Measurements from ENCODE around the gene C10orf53.
"Not testable (repeated sequence)": the region's sequence is repeated elsewhere in the genome, so short reads cannot be mapped to it uniquely, and the experiment has no call there.

Gene C10orf53

GRCh38 chr10:49652421-49653272, 26.8 kb upstream of the C10orf53 start:
- DNase-seq (ENCODE audit: low read depth in 2 of 2), result no peak

- no peak for DNase-seq (ENCODE audit: low read depth in 2 of 2)
Observed at GRCh38 chr10:49653273-49653929, 26.1 kb upstream of the C10orf53 start.

- DNase-seq (ENCODE audit: low read depth in 2 of 2), result no peak
Observed at GRCh38 chr10:49654036-49654693, 25.3 kb upstream of the C10orf53 start.

- no peak for DNase-seq (ENCODE audit: low read depth in 2 of 2)
Observed at GRCh38 chr10:49655099-49655498, 24.4 kb upstream of the C10orf53 start.

- DNase-seq (ENCODE audit: low read depth in 2 of 2), result no peak
Observed at GRCh38 chr10:49656845-49657493, 22.5 kb upstream of the C10orf53 start.

GRCh38 chr10:49657606-49658005, 21.8 kb upstream of the C10orf53 start:
- no peak for DNase-seq (ENCODE audit: low read depth in 2 of 2)

GRCh38 chr10:49661140-49661856, 18.2 kb upstream of the C10orf53 start:
- no peak for DNase-seq (ENCODE audit: low read depth in 2 of 2)

GRCh38 chr10:49662169-49662830, 17.2 kb upstream of the C10orf53 start:
- DNase-seq (ENCODE audit: low read depth in 2 of 2), result no peak

- DNase-seq (ENCODE audit: low read depth in 2 of 2), result no peak
Observed at GRCh38 chr10:49663596-49663995, 15.9 kb upstream of the C10orf53 start.

GRCh38 chr10:49664006-49664841, 15.2 kb upstream of the C10orf53 start:
- no peak for DNase-seq (ENCODE audit: low read depth in 2 of 2)

GRCh38 chr10:49664842-49665355, 14.6 kb upstream of the C10orf53 start:
- no peak for DNase-seq (ENCODE audit: low read depth in 2 of 2)

- no peak for DNase-seq (ENCODE audit: low read depth in 2 of 2)
Observed at GRCh38 chr10:49666054-49666615, 13.3 kb upstream of the C10orf53 start.

GRCh38 chr10:49666685-49667084, 12.8 kb upstream of the C10orf53 start:
- DNase-seq (ENCODE audit: low read depth in 2 of 2), result no peak

GRCh38 chr10:49667991-49668390, 11.5 kb upstream of the C10orf53 start:
- DNase-seq (ENCODE audit: low read depth in 2 of 2), result no peak

GRCh38 chr10:49668684-49669083, 10.8 kb upstream of the C10orf53 start:
- DNase-seq (ENCODE audit: low read depth in 2 of 2), result no peak

GRCh38 chr10:49678827-49679479, 498 bp upstream of the C10orf53 start:
- no peak for DNase-seq (ENCODE audit: low read depth in 2 of 2)

GRCh38 chr10:49682449-49682848, 3.0 kb downstream of the C10orf53 start:
- not testable (repeated sequence) for DNase-seq (ENCODE audit: low read depth in 2 of 2)

- DNase-seq (ENCODE audit: low read depth in 2 of 2), result no peak
Observed at GRCh38 chr10:49682879-49683278, 3.4 kb downstream of the C10orf53 start.

GRCh38 chr10:49686651-49687050, 7.2 kb downstream of the C10orf53 start:
- no peak for DNase-seq (ENCODE audit: low read depth in 2 of 2)

Data from stimulated activated CD4-positive, alpha-beta T cell treated with anti-CD3 and anti-CD28 coated beads, Interleukin-4, amount 100 ng/mL, for 48 hours (primary cell).